Stimulated activated CD4-positive, alpha-beta T cell treated with anti-CD3 and anti-CD28 coated beads, Interleukin-15, amount 100 ng/mL, for 48 hours (primary cell): ENCODE results near the gene ZNF610.
"Not testable (repeated sequence)": the region's sequence is repeated elsewhere in the genome, so short reads cannot be mapped to it uniquely, and the experiment has no call there.

Experiments used
- DNase-seq, 2 donors: peaks; one replicate each; pipeline ENCODE4 v3.0.0-alpha.2; 2020; ENCODE audit warnings: low read depth in 2 of 2

Gene ZNF610

DNA sequence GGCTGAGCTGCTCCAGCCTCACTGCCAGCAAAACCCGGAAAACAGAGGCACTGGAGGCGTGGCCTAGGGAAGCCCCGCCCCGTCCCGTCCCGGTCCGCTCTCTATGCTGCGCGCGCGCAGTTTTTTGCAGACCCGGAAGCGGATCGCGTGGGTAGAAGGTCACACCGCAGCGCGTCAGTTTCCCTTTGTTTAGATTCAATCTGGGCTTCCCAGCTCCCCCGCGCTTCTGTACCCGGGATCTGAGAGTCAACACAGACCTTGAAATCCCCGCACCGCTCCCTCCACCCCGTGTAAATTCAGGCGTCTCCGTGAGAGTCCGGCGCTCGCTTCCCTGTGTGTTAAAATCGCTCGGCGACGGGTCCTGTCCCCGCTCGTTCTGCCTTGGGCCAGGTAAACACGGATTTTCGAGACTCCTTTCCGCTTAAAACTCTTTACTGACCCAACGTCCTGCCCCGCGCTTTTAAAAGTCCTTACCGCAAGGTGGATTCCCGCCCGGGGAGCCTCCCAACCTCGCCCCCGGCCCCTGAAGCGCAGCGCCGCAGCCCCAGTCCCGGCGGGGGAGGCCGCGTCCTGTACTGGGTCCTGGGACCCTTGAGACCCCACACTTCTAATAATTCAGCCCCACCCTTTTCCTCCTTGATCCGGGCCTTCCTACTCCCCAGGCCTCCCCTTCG, at the start of gene ZNF610:
TSS of gene ZNF610 (plus strand) at position 127 of the 674 bp plus-strand sequence. CDS start 12,930 bp downstream, outside the sequence.
- DNase-seq: peak; percentile 74 to 84

DNA sequence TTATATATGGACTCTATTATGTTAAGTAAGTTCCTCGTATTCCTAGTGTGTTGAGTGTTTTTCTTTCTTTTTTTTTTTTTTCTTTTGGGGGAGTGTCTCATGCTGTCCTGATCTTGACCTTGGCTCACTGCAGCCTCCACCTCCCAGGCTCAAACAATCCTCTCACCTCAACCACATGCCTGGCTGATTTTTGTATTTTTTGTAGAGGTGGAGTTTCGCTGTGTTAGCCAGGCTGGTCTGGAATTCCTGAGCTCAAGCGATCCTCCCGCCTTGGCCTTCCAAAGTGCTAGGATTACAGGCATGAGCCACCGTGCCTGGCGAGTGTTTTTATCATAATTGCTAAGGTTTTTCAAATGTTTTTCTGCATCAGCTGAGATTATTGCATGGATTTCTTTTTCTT, 49.8 kb upstream of the ZNF610 start:
- no peak for DNase-seq

DNA sequence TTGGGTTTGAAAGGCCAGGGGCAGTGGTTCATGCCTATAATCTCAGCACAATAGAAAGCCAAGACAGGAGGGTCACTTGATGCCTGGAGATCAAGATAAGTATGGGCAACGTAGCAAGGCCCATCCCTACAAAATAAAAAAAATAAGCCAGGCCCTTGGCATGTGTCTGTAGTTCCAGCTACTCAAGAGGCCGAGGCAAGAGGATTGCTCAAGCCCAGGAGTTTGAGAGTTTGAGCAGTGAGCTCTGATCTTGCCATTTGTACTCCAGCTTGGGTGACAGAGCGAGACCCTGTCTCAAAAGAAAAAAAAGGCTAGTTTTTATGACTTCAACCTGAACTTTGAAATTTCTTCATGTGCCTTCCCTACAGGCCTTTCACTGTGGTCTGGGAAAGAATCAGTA, 44.3 kb upstream of the ZNF610 start:
- no peak for DNase-seq

DNA sequence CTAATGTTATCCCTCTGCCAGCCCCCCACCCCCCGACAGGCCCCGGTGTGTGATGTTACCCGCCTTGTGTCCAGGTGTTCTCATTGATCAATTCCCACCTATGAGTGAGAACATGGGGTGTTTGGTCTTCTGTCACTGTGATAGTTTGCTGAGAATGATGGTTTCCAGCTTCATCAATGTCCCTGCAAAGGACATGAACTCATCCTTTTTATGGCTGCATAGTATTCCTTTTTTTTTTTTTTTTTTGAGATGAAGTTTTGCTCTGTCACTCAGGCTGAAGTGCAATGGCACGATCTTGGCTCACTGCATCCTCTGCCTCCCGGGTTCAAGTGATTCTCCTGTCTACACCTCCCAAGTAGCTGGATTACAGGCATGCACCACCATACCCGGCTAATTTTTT, 43.1 kb upstream of the ZNF610 start:
- not testable (repeated sequence) for DNase-seq

DNA sequence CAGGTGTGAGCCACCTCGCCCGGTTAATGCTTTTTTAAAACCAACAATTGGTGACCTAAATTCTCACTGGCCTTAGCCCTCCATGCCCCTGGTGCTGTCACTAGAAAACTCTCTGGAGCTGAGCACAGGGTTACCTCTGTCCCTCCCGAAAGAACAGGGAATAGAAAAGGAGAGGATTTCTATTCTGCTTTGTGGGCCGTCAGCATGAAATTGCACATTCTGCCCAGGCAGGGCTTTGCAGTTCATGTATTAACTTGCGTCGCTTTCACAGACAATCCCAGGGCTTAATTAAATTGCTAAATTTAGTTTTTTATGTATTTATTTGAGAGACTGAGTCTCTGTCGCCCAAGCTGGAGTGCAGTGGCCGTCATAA, 39.7 kb upstream of the ZNF610 start:
- DNase-seq: no peak

DNA sequence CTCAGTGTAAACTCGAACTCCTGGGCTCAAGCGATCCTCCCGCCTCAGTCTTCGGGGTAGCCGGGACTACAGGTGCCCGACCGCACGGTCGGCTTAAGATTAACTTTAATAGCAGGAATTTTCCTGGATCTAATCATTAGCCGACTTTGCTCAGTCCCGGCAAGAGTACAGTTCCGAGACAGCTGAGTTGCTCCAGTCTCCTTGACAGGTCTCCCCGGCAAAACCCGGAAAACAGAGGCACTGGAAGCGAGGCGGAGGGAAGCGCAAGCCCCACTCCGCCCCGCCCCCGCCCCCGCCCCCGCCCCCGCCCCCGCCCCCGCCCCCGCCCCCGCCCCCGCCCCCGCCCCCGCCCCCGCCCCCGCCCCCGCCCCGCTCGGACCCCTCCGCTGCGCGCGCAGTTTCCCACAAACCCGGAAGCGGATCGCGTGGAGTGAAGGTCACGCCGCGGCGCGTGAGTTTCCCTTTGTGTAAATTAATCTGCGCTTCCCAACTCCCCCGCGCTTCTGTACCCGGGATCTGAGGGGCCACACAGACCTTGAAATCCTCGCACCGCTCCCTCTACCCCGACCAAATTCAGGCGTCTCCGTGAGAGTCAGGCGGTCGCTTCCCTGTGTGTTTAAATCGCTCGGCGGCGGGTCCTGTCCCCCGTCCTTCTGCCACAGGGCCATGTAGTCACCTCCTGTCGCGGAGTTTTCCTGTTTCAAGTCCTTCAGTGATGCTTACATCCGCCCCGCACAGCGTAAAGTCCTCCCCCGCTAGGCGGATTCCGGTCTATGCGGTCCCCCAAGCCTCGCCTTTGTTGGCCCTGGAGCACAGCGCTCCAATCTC, 39.1 kb upstream of the ZNF610 start, which contains the start of gene ZNF480:
TSS of gene ZNF480 (plus strand) at position 397 of the 828 bp plus-strand sequence. CDS start 3,244 bp downstream, outside the sequence.
- peak; percentile 39 to 41 for DNase-seq

DNA sequence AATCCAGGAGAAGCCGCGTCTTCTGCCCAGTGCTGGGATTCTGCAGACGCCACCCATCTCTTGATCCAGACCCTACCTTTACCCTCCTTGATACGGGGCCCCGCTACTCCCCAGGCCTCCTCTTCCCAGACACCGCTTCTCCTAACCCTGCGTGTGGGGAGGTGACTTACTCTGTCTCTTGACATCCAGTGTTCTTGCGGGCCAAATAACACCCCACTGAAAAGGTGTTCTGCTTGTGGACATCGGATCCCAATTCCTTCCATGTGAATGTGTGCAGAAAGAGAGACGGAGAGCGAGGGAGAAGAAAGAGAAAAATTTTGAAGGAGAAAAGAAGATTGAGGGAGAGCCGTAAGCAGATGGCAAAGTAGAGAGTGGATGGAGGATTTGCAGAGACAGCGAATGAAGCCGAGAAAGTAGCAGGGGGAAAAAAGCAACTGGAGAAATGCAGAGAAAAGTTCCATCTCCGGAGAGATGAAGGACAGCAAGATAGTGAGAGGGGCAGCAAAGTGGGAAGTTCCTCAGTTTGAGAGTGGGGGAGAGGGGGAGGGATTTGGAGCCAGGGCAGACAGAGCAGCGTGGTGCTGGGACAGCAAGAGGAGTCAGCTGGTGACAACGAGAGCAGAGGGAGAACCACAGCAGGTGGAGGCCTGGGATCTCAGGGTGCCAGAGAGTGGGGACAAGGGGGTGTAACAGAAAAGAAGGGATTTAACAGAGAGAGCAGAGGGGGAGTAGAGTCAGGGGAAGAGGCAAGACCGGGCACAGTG, 38.3 kb upstream of the ZNF610 start:
- no peak for DNase-seq

DNA sequence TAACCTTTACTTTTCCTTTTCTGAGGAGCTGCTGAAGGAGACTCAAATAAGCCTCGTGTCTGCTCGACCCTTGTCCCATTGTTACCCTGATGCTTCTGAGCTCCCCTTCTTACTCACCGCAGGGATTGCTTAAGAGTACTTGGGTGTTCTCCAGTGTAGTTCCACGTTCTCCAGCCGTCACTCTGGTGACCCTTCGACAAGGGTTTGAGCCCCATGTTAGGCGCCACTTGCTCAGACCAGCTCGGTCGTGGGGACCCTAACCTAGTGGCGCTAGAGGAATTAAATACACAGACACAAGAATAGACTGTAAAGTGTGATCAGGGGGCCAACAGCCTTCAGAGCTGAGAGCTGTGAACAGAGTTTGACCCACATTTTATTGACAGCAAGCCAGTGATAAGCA, 28.8 kb upstream of the ZNF610 start:
- DNase-seq: no peak

DNA sequence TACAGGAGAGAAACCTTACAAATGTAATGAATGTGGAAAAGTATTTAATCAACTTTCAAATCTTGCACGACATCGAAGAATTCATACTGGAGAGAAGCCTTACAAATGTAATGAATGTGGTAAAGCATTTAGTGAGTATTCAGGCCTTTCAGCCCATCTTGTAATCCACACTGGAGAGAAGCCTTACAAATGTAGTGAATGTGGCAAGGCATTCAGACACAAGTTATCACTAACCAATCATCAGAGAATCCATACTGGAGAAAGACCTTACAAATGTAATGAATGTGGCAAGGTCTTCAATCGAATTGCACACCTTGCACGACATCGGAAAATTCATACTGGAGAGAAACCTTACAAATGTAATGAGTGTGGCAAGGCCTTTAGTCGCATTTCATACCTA, 13.6 kb upstream of the ZNF610 start:
- DNase-seq: no peak

DNA sequence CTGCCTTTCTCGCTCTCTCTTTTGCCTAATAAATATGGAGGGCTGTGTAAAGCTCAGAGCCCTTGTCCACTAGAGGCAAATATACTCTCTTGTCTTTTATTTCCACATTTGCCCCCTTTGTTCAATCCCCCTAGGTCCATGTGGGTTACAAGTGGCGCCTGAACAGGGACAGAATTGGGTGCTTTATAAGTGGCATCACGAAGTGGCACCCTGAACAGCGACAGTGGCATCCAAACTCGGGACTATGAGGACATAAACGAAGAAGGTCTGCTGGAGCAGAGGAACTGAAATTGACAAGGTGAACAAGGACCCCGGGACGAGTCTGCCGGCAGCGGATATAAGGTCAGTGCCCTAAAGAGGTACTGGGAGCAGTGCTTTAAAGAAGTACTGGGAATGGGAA, 4.3 kb upstream of the ZNF610 start:
- DNase-seq: no peak

DNA sequence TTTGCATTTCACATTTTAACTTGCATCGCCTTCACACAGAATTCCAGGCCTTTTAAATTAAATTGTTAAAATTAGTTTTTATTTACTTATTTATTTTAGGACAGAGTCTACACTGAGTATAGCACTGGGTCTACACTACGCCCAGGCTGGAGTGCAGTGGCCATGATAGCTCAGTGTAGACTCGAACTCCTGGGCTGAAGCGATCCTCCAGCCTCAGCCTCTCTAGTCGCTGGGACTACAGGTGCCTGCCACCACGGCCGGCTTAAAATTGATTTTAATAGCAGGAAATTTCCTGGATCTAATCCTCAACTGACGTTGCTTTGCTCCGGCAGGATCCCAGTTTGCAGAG, 301 bp upstream of the ZNF610 start:
- DNase-seq: no peak

DNA sequence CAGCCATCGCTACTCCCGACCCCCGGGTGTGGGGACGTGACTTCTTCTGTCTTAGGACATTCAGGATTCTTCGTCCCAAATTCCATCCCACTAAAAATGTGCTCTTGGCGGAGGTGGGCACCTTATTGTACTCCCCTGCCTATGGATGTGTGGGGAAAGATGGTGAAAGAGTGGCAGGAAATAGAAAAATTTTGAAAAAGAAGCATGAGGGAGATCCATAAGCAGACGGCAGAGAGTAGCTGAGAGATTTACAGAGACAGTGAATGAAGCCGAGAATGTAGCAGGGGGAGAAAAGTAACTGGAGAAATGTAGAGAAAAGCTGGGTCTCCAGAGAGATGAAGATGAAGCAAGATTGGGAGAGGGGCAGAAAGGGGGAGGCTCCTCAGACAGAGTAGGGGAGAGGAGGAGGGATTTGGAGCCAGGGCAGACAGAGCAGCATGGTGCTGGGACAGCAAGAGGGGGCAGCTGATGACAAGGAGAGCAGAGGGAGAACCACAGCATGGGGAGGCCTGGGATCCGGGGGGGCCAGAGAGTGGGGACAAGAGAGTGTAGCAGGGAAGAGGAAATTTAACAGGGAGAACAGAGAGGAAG, 843 bp downstream of the ZNF610 start:
- DNase-seq: no peak

DNA sequence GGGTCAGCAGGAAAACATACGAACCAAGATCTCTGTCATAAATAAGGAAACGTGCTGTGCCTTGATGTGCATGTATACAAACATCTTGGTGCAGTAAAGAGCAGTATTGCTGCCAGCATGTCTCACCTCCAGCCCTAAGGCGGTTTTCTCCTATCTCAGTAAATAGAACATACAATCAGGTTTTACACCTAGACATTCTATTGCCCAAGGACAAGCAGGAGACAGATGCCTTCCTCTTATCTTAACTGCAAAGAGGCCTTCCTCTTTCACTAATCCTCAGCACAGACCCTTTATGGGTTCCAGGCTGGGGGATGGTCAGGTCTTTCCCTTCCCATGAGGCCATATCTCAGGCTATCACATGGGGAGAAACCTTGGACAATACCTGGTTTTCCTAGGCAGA, 3.0 kb downstream of the ZNF610 start:
- not testable (repeated sequence) for DNase-seq

DNA sequence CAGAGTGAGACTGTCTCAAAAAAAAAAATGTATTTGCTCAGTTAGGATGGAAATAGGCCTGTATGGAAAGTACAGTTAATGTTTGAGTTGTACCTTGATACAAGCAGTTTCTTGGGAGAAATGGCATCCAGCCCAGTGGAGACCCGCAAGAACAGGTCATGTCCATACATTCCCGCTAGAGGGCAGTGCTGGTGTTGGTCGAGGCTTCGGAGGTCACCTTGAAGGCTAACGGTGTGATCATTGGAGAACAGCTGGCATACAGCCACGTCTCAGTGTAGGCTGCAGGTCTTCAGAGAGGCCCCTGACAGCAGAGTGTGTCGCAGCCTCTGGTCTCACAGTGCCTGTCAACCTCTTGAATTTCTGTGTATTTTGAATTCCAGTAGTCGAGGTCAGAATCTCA, 7.5 kb downstream of the ZNF610 start:
- peak in 1 of 2 donors; percentile 50 for DNase-seq

DNA sequence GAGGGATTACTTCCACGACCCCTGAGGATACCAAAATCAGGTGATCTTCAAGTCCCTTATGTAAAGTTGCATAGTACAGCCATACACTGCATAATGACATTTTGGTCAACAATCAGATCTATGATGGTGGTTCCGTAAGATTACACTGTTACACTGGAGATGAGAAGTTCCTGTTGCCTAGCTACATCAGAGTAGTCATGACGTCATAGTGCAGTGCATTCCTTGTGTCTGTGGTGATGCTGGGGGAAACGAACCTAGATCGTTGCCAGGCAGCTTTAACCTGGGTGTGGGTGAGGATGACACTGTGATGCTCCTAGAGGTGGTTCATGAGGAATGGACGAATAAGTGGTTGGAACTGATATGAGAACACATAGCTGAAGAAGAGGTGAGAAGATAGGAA, 9.1 kb downstream of the ZNF610 start:
- DNase-seq: no peak

DNA sequence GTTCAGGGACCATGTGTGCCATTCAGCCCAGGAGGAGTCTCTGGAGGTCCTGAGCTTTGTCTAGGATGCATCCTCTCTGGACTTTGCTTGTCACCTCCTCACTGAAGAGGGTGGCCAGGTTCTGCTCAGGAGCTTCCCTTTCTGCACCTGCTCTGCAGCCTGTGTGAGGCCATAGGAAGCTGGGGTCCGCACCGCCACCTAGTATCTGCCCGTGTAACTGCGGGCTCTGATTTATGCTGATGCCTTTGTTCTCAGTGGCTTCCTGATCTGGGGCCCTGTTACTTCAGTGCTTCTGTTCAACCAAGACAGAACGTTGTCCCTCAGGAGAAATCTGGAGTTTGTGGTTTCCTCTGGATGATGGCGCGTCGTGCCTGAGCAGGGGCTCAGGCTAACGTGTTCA, 15.5 kb downstream of the ZNF610 start:
- DNase-seq: no peak

DNA sequence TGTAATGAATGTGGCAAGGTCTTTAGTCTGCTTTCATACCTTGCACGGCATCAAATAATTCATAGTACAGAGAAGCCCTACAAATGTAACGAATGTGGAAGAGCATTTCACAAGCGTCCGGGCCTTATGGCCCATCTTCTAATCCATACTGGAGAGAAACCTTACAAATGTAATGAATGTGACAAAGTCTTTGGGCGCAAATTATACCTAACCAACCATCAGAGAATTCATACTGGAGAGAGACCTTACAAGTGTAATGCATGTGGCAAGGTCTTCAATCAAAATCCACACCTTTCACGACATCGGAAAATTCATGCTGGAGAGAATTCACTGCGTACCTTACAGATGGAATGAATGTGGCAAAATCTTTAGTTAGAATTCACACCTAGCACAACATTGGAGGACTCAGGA, 30.4 kb downstream of the ZNF610 start:
- no peak for DNase-seq

DNA sequence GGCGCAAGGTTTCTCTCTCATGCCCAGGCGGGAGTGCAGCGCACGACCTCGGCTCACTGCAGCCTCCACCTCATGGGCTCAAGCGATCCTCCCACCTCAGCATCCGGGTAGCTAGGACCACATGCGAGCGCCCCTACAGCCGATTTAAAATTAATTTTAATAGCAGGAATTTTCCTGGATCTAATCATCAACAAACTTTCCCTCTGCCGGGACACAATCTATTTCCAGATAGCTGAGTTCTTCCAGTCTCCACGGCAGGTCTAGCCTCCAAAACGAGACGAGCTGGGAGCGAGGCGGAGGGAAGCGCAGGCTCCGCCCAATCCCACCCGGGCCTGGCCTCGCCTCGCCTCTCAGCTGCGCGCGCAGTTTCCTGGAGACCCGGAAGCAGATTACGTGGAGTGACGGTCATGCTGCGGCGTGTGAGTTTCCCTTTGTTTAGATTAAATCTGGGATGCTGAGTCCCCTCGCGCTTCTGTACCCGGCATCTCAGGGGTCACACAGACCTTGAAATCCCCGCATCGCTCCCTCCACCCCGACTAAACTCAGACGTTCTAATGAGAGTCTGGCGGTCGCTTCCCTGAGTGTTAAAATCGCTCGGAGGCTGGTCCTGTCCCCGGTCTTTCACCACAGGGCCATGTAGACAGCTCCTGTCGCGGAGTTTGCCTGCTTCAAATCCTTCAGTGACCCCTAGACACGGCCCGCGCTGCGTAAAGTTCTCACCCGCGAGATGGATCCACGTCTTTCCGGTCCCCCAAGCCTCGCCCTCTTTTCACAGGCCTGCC, 33.7 kb downstream of the ZNF610 start, which contains the start of gene ZNF880:
TSS of gene ZNF880 (plus strand) at position 365 of the 782 bp plus-strand sequence. CDS start at position 408, 43 bp downstream.
- DNase-seq: peak; percentile 85 to 88

DNA sequence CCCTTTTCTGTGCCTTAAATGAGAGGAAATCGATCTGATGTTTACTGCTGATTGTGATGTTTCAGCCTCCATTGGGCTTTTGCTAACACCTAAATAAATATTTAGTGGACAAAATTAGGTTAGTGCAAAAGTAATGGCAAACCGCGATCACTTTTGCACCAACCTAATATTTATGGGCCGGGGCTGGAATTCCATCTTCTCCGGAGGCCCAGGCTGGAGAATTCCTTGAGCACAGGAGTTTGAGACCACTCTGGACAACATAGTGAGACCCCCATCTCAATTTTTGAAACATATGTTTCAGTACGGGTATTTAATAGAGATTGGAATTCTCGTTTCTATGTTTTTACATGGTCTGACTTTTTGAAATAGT, 34.3 kb downstream of the ZNF610 start:
- DNase-seq: no peak

DNA sequence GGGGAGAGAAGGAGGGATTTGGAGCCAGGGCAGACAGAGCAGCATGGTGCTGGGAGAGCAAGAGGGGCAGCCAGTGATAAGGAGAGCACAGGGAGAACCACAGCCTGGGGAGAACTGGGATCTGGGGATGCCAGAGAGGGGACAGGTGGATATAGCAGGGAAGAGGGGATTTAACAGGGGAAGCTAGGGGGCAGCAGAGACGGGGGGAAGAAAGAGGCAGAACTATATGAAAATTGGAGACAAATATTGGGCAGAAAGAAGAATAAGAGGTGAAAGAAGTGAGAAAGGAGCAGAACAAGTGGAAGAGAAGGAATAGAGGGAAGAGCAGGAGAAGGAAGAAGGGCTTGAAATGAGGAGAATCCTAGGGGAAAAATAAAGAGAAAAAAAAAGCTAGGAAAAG, 55.1 kb downstream of the ZNF610 start:
- no peak for DNase-seq
